Measurements from ENCODE around the gene WDR45B.
"Not testable (repeated sequence)": the region's sequence is repeated elsewhere in the genome, so short reads cannot be mapped to it uniquely, and the experiment has no call there.

Gene WDR45B

DNA sequence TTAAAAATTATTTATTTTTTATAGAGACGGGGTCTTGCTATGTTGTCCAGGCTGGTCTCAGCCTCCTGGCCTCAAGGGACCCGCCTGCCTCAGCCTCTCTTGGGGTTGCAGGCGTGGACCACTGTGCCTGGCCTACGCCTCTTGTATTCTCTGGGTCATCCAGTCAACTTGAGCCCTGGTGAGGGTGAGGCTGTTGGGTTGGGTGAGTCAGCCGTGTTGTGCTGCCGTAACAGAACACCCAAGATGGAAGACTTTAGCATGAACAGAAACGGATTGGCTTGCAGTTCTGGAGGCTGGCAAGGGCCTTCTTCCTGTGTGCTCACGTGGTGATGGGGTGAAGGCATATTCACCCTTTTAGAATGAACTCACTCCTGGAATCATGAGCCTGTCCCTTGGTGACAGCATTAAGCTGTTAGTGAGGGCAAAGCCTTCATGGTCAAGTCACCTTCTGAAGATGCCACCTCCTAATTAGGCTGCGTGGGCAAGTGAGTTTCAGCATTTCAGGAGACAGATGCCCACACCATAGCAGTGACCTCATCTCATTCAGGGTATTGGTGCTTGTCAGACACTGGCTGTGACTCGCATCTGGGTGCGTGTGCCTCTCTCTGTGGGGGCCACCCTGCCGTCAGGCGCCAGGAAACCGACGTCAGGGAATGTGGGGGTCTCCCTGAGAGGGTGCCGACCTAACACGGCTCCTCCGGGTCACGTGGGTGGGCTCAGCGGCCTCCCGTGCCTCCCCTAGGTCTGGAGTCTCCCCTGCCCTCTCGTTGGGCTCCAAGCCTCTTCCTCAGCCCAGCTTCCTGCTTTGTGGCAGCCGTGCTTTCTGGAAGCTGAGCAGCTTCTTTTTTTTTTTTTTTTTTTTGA, 49.8 kb downstream of the WDR45B start:
- no peak for DNase-seq

DNA sequence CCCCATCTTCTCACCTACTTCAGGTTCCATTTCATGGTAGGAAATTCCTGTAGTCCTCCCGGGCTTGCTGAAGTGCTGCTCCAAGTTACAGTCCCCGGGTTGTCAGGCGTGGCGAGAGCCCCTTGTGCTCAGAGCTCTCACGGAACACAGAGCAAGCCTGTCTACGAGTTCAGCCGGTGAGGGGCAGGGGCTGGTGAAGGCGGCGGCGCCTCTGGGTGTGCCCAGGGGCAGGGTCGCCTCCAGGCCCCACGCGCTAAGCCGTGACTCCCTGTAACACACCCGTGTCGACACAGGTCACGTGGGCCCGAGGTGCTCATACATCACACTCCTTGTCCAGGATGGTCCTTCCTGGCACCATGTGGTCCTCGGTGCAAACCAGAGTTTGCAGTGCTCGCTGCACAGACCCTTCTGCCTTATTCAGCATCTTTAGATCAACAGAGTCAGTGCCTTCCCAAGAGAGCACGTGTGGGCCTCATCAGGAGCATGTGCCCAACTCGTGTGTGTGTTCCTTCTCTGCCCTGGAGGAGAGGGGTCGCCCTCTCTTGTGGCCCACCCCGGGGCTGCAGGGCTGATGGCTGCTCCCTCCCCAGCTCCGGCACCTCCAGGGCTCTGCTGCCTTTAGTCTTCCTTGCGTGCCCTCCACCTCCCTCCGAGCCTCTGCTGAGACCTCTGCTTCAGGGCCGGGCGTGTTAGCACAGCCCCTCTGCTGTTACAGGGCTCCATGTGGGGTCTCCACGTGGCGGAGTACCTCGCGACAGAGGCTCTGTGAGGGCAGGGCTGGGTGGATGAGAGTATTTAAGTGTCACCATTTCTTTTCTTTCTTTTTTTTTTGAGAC, 51.2 kb downstream of the WDR45B start:
- DNase-seq = no peak

DNA sequence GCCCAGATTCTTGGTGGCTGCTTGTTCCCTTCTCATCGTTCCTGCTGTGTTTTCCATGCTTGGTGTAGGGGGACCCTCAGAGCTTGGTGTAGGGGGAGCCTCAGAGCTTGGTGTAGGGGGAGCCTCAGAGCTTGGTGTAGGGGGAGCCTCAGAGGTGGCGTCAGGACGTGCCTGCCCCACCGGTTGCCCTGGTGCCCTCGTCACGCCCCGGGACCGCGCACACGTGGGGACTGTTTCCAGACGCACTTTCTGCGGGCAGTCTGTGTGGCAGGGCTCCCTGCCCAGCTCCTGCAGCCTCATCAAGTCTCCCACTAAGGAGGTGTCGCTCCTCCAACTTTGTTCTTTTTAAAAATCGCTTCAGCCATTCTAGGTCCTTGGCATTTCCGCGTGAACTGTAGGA, 51.9 kb downstream of the WDR45B start:
- DNase-seq = no peak

DNA sequence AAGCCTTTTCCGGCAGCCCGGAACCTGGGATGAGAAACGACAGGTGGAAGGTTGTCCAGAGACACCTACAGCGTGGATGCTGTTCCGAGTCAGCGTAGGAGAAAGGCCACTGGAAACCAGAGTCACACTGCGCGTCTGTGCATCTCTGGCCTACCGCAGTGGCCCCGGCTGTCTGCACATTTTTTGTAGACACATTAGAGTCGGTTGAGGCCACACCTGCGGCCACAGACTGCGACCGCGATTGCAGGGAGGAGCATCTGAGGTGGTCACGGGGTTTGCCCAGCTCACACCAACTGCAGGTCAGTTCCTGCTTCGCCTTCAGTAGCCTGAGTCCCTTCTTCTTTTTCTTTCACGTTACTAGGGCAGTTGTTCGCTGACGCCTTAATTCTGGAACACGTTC, 52.4 kb downstream of the WDR45B start:
- DNase-seq = no peak

DNA sequence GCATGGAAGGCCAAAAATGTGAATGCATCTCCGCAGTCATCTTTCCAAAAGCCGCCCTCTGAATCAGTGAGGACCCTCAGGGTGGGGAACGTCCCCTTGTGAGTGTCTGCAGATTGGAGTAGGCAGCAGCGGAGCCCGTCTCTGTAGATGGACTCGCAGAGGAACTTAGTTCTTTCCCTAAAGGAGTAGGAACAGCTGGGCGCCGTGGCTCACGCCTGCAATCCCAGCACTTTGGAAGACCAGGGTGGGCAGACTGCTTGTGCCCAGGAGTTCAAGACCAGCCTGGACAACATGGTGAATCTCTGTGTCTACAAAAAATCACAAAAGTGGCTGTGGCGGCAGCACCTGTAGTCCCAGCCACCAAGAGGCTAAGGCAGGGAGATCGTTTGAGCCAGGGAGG, 53.7 kb downstream of the WDR45B start:
- DNase-seq = no peak

DNA sequence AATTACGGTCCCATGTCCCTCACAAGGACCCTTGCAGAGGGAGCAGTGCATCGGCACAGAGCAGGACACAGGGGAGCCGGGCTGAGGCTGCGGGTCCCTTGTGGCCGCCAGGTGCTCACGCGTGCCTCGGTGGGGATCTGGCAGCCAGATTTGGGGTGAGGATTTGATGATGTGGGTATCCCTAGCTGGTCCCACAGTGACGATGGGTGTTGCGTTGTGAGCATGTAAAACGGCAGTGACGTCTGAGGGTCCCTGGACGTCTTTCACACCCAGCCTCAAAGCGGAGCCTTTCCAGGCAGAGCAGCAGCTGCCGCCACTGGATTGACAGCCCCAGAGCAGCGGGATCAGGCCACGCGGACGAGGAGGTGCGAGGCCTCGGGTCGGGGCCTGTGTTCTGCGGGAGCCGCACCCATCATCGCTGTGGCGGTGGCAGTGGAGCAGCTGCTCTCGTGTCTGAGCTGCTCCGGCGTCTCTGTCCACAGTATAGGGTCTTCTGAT, 54.6 kb downstream of the WDR45B start:
- no peak for DNase-seq

DNA sequence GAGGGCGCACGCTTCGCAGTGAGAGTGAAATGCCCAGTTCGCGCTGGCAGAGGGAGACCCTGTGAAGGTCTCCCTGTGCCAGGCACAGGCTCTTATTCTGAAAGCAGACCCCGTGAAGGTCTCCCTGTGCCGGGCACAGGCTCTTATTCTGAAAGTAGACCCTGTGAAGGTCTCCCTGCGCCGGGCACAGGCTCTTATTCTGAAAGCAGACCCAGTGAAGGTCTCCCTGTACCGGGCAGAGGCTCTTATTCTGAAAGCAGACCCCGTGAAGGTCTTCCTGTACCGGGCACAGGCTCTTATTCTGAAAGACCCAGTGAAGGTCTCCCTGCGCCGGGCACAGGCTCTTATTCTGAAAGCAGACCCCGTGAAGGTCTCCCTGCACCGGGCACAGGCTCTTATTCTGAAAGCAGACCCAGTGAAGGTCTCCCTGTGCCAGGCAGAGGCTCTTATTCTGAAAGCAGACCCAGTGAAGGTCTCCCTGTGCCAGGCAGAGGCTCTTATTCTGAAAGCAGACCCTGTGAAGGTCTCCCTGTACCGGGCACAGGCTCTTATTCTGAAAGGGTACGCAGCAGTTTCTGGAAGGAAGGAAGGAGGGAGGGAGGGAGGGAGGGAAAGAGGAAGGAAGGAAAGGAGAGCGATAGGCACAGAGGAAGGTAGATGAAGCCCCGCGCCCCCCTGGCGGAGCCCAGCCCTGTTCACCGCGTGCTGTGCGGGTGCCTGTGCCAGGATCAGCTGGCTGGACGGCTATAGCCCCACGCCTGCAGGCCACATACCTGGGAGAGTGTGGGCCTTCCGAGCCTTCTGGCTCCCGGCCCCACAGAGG, 55.3 kb downstream of the WDR45B start:
- peak; percentile 19 for DNase-seq

DNA sequence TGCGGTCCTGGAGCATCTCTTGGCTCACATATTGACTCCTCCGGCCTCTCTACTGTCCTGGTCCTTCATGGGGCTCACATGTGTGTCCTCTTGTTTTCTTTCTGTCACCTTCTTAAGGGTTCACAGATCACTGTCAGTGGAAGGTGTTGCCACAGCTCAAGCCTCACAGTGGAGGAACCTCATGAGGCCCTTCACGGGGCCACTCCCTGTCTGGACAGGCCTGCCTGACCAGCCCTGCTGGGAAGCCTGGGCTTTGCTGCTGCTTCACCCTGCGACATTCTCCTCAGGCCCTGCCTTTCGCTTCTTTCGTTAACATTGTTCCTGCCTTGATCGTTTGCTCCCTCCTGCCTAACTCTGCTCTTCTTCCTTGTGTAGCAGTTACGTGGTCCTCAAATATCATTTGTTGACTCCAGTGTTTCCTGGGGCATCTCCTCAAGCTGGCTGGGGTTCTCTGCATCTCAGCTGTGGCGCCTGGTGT, 55.9 kb downstream of the WDR45B start:
- DNase-seq = no peak

DNA sequence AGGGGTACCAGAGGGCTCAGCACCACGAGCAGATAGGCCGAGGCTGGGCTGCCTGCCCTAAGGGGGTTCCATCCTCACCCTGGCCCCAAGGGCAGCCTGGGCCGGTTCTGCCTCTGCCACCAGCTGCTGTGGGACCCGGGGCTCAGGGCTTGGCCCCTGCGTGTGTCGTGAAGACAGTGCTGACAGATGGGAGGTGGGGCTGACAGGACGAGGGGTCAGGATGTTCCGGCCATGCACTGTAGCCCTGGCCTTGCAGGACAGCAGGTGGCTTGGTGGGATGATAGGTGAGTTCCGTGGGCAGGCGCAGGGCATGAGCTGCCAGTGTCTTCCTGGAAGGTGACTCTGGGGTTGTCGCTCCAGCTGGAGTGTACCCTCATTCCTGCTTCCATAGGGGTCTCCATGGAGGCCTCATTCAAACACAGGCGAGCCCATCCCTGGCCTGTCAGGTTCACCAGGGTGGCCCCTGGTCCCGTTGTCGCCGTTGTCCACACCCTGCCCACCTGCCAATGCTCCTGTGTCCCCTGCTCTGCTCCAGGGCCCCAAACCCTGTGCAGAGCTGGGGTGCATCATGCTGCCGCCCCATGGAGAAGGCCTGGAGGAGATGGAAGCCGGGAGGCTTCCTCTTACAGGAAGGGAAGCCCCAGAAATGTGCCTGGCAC, 57.2 kb downstream of the WDR45B start:
- DNase-seq = no peak

DNA sequence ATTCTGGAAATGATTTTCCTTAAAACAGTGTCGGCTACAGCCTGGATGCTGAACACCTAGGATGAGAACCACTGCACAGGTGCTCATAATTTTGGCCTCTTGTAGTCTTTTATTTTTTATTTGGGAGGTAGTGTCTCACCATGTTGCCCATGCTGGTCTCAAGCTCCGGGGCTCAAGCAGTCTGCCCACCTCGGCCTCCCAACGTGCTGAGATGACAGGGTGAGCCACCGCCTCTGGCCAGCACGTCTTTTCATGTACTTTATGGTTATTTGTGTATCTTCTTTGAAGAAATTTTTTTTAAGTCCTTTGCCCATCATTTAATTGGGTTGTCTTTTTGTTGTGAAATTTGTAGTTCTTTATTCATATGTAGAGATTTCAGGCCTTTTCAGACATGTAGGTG, 58.0 kb downstream of the WDR45B start:
- no peak for DNase-seq

DNA sequence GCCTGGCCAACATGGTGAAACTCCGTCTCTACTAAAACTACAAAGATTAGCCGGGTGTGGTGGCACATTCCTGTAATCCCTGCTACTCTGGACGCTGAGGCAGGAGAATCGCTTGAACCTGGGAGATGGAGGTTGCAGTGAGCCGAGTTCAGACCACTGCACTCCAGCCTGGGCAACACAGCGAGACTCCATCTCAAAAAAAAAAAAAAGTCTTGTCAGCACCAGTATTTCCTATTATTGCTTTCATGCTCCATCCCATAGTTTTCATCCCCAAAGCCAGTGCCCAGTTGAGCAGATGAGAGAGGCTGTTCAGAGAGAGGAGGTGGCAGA, 58.4 kb downstream of the WDR45B start:
- DNase-seq = no peak

DNA sequence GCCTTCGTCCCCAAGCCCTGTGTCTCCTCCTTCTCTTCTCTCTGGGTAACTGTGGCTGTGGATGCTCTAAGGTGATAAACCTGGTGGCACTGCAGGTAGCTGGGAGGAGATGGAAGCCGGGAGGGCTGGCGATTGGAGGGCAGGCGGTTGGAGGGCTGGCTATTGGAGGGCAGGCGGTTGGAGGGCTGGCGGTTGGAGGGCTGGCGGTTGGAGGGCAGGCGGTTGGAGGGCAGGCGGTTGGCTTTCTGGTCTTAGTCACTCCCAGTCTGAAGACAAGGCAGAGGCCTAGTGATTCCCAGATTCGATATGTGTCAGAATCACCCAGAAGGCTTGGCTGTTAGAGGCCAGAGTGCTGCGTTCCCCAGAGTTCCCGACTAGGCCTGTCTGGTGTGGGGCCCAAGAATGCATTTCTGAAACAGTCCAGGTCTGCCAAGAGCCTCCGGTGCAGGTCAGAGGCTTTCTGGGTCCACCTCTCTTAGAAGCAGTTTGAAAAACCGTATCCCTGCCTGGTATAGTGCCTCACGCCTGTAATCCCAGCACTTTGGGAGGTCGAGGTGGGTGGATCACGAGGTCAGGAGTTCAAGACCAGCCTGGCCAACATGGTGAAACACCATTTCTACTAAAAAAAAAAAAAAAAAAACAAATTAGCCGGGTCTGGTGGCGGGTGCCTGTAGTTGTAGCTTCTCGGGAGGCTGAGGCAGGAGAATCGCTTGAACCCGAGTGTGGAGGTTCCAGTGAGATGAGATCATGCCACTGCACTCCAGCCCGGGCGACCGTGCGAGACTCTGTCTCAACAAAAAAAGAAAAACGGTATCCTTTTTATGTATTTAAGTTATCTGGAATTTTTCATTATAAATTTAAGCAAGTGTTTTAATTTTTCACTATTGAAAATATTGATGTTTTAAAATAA, 59.7 kb downstream of the WDR45B start:
- no peak for DNase-seq

DNA sequence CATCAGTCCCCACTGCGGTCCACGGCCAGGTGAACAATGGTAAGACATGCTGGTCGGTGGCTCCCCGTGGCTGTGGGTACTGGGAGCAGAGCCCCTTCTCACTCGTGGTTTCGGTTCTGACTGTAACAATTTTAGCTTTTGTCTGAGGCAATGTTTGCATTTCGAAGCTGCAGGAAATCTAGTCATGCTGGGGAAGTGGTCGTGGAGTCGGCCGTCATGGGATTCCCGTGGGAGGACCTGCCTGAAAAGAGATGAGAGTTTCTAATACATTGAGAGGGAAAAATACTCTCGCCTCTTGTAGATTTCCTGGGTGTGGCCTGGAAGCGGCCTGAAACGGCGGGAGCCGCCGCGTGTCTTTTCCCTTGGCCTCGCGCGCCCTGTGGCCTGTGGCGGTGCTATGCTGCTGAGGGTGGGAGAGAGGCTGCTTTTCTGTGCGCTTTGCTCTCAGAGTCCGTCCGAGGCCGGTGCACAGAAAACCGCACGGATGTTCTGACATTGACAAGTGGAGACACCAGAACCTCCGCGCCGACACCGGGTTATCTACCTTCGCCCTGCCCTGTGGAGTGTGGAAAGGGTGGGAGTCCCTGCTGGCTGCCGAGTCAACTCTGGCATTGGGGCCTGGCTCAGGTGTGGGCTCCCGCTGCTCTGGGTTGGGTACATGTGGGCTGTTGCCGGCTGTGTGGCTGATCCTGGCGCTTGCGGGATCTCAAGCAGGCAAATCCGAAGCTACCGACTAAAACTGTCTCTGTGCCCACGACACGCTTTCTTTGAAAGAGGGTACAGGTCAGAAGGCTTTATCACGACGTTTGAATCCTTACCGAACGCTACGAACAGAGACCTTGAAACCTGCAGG, 60.8 kb downstream of the WDR45B start:
- DNase-seq = no peak

DNA sequence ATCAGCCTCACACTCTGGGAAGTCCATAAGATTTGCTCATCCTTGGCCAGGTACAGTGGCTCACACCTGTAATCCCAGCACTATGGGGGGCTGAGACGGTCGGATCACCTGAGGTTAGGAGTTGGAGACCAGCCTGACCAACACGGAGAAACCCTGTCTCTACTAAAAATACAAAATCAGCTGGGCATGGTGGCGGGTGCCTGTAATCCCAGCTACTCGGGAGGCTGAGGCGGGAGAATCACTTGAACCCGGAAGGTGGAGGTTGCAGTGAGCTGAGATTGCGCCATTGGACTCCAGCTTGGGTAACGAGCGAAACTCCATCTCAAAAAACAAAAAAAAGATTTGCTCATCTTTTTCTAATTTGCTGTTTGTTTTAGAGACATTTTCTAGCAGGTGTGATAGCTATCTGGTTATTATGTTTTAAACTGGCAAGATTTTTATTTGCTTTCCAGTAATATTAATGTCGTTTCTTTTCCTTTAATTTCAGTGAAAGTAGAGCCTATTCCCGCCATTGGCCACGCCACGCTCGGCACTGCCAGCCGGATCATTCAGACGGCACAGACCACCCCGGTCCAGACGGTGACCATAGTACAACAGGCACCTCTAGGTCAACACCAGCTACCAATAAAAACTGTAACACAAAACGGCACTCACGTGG, 61.5 kb downstream of the WDR45B start:
- DNase-seq = no peak

DNA sequence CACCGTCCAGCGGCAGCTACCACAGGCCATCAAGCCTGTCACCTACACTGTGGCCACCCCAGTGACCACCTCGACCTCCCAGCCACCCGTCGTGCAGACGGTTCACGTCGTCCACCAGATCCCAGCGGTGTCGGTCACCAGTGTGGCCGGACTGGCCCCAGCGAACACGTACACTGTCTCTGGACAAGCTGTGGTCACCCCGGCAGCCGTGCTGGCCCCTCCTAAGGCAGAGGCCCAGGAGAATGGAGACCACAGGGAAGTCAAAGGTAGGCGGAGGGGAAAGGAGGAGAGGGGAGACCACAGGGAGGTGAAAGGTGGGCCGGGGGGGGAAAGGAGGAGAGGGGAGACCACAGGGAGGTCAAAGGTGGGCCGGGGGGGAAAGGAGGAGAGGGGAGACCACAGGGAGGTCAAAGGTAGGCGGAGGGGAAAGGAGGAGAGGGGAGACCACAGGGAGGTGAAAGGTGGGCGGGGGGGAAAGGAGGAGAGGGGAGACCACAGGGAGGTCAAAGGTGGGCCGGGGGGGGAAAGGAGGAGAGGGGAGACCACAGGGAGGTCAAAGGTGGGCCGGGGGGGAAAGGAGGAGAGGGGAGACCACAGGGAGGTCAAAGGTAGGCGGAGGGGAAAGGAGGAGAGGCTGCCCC, 62.2 kb downstream of the WDR45B start:
- DNase-seq = not testable (repeated sequence)

DNA sequence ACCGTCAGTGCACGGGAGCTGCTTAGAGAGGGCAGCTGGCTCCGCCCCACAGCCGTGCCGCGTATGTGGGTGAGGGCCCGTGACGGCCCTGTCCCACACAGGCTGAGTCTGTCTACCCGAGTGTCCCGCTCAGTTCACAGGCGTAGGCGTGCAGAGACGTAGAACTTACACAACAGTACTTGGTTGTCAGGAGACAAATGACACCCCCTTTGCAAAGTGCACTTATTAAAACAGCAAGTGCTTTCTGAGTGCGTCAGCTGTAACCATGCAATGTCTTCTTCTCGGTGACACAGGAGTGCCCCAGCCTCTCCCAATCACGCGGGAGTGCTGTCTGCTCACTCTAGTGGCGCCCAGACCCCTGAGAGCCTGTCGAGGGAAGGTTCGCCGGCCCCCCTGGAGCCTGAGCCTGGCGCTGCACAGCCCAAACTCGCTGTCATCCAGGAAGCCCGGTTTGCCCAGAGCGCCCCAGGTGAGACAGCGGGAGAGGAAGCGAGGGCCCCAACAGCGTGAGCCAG, 64.5 kb downstream of the WDR45B start:
- DNase-seq = no peak

DNA sequence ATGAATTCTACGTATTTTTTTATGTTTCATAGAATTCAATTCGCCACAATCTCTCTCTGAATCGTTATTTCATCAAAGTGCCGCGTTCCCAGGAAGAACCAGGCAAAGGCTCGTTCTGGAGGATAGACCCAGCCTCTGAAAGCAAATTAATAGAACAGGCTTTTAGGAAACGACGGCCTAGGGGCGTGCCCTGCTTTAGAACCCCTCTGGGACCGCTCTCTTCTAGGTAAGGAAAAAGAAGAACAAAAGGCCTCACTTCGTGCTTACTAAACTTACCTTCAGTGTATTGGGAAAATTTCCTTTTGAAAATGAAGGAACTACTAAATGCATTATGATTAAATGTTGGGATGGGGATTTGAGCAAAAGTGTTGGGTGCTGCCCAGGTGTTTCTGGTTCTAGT, 65.5 kb downstream of the WDR45B start:
- DNase-seq = no peak

DNA sequence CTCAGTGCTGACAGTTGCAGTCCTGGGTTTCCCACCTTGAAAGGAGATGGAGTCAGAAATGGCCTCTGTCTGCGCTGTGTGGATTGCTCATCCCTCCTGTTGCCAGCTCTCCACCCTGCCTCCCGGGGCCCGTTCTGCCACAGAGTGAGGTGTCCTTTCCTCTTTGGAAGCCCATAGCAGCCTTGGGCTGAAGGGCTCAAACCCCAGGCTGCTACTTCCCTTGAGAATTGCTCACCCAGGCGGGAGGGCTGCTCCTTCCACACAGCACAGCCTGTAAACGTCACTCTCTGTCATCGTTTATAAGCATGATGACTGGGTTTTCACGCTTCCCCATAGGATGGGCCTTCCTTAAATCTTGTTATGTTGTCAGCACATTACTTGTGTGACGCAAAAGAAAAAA, 66.0 kb downstream of the WDR45B start:
- no peak for DNase-seq

DNA sequence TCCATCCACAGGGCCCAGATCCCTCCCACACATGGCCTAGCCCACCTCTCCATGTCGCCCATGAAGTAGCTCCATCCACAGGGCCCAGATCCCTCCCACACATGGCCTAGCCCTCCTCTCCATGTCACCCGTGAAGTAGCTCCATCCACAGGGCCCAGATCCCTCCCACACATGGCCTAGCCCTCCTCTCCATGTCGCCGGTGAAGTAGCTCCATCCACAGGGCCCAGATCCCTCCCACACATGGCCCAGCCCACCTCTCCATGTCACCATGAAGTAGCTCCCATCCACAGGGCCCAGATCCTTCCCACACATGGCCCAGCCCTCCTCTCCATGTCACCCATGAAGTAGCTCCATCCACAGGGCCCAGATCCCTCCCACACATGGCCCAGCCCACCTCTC, 68.3 kb downstream of the WDR45B start:
- not testable (repeated sequence) for DNase-seq
